Stimulated activated CD8-positive, alpha-beta memory T cell treated with anti-CD3 and anti-CD28 coated beads, Interleukin-15, amount 100 ng/mL, for 4 hours (primary cell): ENCODE measurements around the gene UST.
"Not testable (repeated sequence)": the region's sequence is repeated elsewhere in the genome, so short reads cannot be mapped to it uniquely, and the experiment has no call there.

Experiments
- DNase-seq, 2 donors: peaks; one replicate each; pipeline ENCODE4 v3.0.0-alpha.2; 2020; ENCODE audit warnings: low read depth in 2 of 2

Gene UST

GRCh38 chr6:148765898-148766808, 19.3 kb downstream of the UST start:
- DNase-seq = no peak

GRCh38 chr6:148768646-148769270, 21.9 kb downstream of the UST start:
- no peak for DNase-seq

GRCh38 chr6:148769304-148769968, 22.6 kb downstream of the UST start:
- DNase-seq = no peak

- DNase-seq = no peak
Observed at GRCh38 chr6:148770408-148771211, 23.8 kb downstream of the UST start.

- no peak for DNase-seq
Observed at GRCh38 chr6:148771212-148771601, 24.4 kb downstream of the UST start.

GRCh38 chr6:148771896-148772554, 25.2 kb downstream of the UST start:
- no peak for DNase-seq

GRCh38 chr6:148775161-148775560, 28.3 kb downstream of the UST start:
- no peak for DNase-seq

GRCh38 chr6:148776321-148777308, 29.8 kb downstream of the UST start:
- no peak for DNase-seq

GRCh38 chr6:148779142-148779562, 32.3 kb downstream of the UST start:
- DNase-seq = no peak

GRCh38 chr6:148780423-148780822, 33.6 kb downstream of the UST start:
- not testable (repeated sequence) for DNase-seq

- no peak for DNase-seq
Observed at GRCh38 chr6:148780918-148781436, 34.1 kb downstream of the UST start.

GRCh38 chr6:148789948-148790347, 43.1 kb downstream of the UST start:
- DNase-seq = no peak

- no peak for DNase-seq
Observed at GRCh38 chr6:148790404-148790803, 43.6 kb downstream of the UST start.

- DNase-seq = no peak
Observed at GRCh38 chr6:148790817-148791216, 44.0 kb downstream of the UST start.

GRCh38 chr6:148791372-148791771, 44.5 kb downstream of the UST start:
- DNase-seq = no peak

- no peak for DNase-seq
Observed at GRCh38 chr6:148793721-148794120, 46.9 kb downstream of the UST start.

- DNase-seq = no peak
Observed at GRCh38 chr6:148794797-148795196, 48.0 kb downstream of the UST start.

- no peak for DNase-seq
Observed at GRCh38 chr6:148795563-148795962, 48.7 kb downstream of the UST start.

GRCh38 chr6:148799647-148800046, 52.8 kb downstream of the UST start:
- no peak for DNase-seq

GRCh38 chr6:148800536-148800935, 53.7 kb downstream of the UST start:
- no peak for DNase-seq
